Globus pallidus (tissue), 1 donor: ENCODE results near the gene ZNF140.

Experiments
- DNase-seq: peaks from one replicate; pipeline ENCODE4 v3.0.0-alpha.2; 2015; ENCODE audit warnings: low spot score

ZNF140 gene

GRCh38 chr12:133130038-133130807 lies 49.5 kb downstream of the ZNF140 start, which contains the start of the genes ZNF10 and ZNF891:
ZNF10 (plus strand) TSS chr12:133130627; CDS start chr12:133144493, 13,866 bp downstream.
ZNF891 (minus strand) TSS chr12:133130274; CDS start chr12:133121918, 8,356 bp downstream.
- DNase-seq = peak; percentile 93

- no peak for DNase-seq
Observed at GRCh38 chr12:133130808-133131128, 50.0 kb downstream of the ZNF140 start.

- DNase-seq = no peak
Observed at GRCh38 chr12:133135747-133136146, 55.0 kb downstream of the ZNF140 start.

- DNase-seq = no peak
Observed at GRCh38 chr12:133145981-133146380, 65.3 kb downstream of the ZNF140 start.

- no peak for DNase-seq
Observed at GRCh38 chr12:133156125-133156690, 75.5 kb downstream of the ZNF140 start.
